Stimulated activated CD4-positive, alpha-beta T cell treated with anti-CD3 and anti-CD28 coated beads, Interleukin-12 subunit alpha, Interleukin-12 subunit beta, amount 100 ng/mL, for 24 hours (primary cell): ENCODE results near the gene TMEM212.
"Not testable (repeated sequence)": the region's sequence is repeated elsewhere in the genome, so short reads cannot be mapped to it uniquely, and the experiment has no call there.

Experiments
- DNase-seq, 2 experiments: peaks; one replicate each; pipeline ENCODE4 v3.0.0-alpha.2; 2020; ENCODE audit warnings: low read depth in 2 of 2

Gene TMEM212

DNA sequence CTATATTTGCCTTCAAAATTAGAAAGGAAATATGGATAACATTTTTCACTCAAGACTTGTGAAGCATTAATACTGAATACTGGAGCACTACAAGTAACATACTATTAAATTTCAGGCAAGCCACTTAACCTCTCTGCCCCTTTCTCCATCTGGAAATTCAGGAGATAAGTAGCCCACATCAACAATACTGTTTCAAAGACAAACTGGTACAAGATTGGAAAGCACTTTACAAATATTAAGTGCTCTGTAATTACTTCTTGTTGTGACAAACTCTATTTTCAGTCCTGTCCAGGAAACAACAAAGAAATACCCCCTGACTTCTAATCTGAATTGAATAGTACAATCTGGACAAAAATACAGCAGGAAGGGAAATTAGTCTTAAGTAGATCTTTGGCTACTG, 49.3 kb downstream of the TMEM212 start:
- no peak for DNase-seq

DNA sequence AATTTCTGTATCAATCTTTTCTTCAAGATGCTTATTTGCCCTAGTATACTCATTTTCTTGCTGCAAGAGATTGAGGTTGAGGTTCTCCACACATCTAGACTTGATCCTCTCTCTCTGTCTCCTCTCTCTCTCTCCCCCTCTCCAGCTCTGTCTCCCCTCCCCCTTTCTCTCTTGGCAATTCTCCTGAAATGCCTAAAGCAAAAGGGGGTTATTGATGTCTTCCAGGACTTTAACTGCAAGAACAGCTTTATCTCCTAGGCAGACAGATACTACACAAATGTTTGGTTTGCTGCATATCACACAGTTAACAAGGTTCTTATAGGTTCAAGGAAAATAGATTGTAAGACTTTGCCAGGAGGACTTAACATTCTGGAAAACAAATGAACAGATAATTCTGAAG, 52.1 kb downstream of the TMEM212 start:
- DNase-seq, result no peak

DNA sequence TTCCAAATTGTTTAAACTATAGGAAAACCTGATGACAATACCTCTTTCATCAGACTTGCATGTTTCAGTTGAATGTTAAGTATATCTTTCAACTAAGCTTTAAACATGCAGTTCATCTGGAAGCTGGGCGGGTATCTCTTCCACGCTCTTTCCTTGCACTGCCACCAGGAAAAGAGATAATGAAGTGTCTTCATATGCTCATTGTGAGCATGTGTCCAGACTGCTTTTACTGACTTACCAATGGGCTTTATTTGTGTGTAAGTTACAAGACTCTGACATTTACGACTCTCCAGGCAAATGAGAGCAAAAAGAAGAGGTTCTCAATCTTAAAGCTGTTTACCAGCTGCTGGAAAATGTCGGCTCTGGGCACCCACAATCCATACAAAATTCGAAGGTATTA, 52.8 kb downstream of the TMEM212 start:
- DNase-seq, result no peak

DNA sequence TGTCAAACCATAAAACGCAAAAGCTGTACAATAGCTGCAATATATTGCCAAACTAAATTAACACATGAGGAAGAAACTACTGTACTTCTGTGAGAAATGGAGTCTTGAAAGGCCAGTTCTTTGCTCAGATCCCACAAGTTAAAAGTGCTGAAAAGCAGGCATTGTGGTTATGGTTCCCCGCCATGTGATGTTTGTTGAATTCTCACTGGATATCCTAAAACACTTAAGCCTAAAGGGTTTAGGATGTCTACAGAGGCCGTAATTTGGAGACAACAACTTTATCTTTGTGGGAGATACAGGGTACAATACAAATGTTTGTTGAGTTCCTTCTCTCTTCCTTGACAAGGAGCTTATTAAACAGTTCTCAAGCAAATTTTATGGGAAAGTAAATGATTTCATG, 53.2 kb downstream of the TMEM212 start:
- DNase-seq, result no peak

DNA sequence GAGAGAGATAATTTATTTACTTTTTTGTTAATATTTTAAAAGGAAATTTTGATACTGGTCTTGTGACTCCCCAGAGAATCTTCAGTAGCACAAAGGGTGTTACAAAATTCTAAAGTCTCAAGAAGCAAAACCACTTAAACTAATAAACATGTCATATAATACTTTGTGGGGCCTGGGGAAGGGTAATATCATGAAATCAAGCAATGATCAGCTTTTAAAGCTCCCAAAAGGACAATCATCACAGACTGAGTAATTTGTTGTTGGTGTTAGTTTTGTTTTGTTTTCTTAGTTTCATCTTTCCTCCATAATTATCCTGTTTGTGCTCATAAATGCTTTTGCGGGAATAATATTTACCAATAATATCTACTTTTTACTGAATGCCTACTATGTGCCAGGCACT, 55.0 kb downstream of the TMEM212 start:
- DNase-seq, result no peak

DNA sequence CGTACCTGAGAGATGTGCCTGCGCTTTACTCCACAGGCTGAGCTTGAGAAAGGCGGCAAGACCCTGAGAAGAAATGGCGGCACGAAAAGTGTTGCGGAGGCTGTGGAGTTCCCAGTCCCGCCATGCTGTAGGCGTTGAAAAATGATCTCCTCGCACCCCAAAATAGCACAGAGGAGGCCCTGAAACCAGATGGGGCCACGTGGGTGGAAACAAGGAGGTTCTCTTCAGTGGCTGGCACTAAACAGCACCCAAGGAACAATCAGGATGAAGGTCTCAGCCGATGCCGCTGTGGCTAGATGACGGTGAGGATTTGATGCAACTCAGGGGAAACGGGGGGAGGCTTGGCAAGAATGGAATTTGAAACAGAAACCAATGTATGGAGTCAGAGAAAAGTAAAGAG, 57.3 kb downstream of the TMEM212 start:
- no peak for DNase-seq

DNA sequence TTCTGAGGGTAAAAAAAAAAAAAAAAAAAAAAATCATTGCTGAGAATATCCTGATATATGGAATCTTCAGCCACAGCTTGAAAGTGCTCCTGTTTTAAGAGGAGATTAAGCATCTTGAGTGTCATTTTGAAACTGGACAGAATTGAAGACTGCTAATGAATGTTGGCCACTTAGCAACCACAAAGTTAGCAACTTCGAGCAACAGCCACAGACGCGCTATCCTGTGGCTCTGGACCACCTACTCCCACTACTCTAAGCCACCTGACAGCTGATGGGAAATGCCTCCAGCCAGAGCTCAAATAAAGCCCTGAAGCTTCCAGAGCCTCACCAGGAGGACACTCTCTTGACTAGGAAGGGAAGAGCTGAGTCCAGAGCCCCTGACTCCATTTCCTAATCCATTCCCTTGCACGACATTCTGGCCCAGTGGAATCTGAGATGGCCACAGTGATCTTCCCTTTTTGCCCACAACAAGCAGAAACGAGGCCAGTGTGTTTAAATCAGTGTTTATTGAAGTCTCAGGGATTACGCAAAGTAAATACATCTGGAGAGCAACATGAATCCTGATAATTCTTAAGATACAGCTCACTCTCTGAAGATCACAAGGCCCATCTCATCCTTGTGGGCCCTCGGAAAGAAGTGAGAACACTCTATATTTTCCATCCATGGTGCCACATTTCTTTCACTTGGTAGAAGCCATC, 58.6 kb downstream of the TMEM212 start:
- no peak for DNase-seq

DNA sequence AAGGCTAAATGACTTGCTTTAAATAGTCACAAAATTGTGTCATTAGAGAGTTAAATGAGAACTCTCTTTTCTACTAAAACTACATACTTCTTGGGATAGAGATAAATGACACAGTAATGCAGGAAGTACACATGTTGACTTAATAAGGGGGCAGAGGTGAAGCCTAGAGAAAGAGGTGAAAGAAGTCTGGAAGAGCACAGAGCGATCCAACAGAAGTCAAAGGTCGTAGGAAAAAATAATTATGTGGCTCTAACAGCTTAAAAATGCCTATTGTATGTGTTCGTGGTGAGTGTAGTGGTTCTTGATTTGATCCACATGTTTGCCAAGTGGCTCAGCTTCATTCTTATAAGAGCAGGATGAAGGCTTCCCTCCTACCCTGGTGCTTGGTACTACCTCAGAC, 61.7 kb downstream of the TMEM212 start:
- DNase-seq, result no peak

DNA sequence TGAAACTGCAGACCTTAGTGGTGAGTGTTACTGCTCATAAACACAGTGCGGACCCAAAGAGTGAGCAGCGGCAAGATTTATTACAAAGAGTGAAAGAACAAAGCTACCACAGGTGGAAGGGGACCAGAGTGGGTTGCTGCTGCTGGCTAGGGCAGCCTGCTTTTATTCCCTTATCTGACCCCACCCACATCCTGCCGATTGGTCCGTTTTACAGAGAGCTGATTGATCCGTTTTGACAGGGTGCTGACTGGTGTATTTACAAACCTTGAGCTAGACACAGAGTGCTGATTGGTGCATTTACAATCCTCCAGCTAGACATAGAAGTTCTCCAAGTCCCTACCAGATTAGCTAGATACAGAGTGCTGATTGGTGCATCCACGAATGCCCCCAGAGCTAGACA, 63.4 kb downstream of the TMEM212 start:
- DNase-seq, result not testable (repeated sequence)

DNA sequence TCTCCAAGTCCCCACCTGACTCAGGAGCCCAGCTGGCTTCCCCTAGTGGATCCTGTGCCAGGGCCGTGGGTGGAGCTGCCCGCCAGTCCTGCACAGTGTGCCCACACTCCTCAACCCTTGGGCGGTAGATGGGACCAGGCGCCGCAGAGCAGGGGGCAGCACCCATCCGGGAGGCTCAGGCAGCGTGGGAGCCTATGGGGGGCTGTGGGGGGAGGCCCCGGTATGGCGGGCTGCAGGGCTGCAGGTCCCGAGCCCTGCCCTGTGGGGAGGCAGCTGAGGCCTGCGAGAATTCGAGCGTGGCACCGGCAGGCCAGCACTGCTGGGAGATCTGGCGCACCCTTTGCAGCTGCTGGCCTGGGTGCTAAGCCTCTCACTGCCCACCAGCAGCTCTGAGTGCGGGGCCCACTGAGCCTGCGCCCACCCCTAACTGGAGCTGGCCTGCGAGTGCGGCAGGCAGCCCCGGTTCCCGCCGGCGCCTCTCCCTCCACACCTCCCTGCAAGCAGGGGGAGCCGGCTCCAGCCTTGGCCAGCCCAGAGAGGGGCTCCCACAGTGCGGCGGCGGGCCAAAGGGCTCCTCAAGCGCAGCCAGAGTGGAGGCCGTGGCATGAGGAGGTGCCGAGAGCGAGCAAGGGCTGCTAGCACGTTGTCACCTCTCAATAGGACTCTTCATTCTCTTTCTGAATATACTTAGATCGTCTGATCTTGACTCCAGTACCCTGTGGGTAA, 64.0 kb downstream of the TMEM212 start:
- no peak for DNase-seq

DNA sequence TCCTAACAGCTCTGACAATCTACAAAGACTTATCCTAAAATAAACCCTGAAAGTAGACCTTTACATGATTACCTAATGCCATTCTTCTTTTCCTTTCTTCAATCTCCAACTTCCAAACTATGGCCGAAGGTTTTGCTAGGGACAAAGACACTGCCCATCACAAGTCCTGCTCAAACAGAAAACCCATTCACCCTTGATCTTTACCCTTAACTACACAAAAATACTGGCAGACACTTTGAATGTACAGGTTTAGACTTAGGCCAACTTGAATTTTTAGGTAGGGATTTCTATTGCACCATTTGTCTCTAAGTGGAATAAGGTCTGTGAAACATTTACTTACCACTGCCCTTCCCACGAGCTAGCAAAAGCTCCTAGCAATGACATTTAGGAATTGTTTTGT, 64.6 kb downstream of the TMEM212 start:
- no peak for DNase-seq

DNA sequence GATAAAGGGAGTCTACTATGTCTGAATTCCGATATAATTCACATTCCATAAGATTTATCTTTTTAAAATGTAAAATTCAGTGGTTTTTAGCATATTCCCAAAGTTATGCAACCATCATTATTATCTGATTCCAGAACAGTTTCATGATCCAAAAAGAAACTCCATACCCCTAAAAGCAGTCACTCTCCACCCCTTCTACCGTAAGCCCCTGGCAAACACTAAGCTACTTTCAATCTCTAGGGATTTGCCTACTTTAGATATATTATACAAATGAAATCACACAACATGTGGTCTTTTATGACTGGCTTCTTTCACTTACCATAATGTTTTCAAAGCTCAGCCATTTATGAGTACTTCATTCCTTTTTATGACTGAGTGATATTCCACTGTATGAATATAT, 65.6 kb downstream of the TMEM212 start:
- no peak for DNase-seq
